Neuronal stem cell (in vitro differentiated cells): ENCODE results near the gene TMEM87B.

Experiments
- DNase-seq: peaks from one replicate; pipeline ENCODE4 v3.0.0-alpha.2; 2013; ENCODE audit warnings: low spot score
- H2AFZ ChIP-seq: one replicate; pipeline ENCODE4 v1.6.1; 2013; ENCODE audit warnings: mild to moderate bottlenecking, low read length, inconsistent platforms
- H2AK5ac ChIP-seq: 2 replicates; pipeline ENCODE4 v1.6.1; 2013; ENCODE audit warnings: low read depth, mild to moderate bottlenecking, inconsistent platforms, low read length, moderate library complexity, mixed read lengths
- H2BK120ac ChIP-seq: 2 replicates; pipeline ENCODE4 v1.6.1; 2013; ENCODE audit warnings: low read depth, mild to moderate bottlenecking, inconsistent platforms, low read length, moderate library complexity, mixed read lengths
- H2BK12ac ChIP-seq: one replicate; pipeline ENCODE4 v1.6.1; 2013; ENCODE audit warnings: low read length, inconsistent platforms
- H2BK15ac ChIP-seq: 2 replicates; pipeline ENCODE4 v1.6.1; 2013; ENCODE audit warnings: mild to moderate bottlenecking, low read length, inconsistent platforms, mixed read lengths
- H2BK5ac ChIP-seq: one replicate; pipeline ENCODE4 v1.6.1; 2013; ENCODE audit warnings: inconsistent platforms, mild to moderate bottlenecking, low read length, moderate library complexity
- H3K14ac ChIP-seq: one replicate; pipeline ENCODE4 v1.6.1; 2013; ENCODE audit warnings: low read length, inconsistent platforms
- H3K18ac ChIP-seq: 2 replicates; pipeline ENCODE4 v1.6.1; 2013; ENCODE audit warnings: low read length, inconsistent platforms
- H3K23ac ChIP-seq: 2 replicates; pipeline ENCODE4 v1.6.1; 2013; ENCODE audit warnings: low read depth, mild to moderate bottlenecking, mixed read lengths, low read length, inconsistent platforms; ENCODE audit not compliant: poor library complexity
- H3K27ac ChIP-seq: replicated peaks from 3 replicates; pipeline ENCODE4 v1.5.1; 2013; ENCODE audit warnings: low read length, inconsistent platforms
- H3K27me3 ChIP-seq, 3 experiments: 2 replicates each; pipeline ENCODE4 v1.6.1; 2013; ENCODE audit warnings: low read length in 3 of 3, mild to moderate bottlenecking in 2 of 3, inconsistent platforms in 1 of 3, low read depth in 1 of 3, mixed read lengths in 1 of 3, moderate library complexity in 1 of 3; ENCODE audit not compliant: control insufficient read depth in 3 of 3, insufficient read depth in 3 of 3
- H3K36me3 ChIP-seq, 2 donors: replicated peaks in 1 of 2; 2 replicates each; pipeline ENCODE4 v1.6.1; 2013; ENCODE audit warnings: low read length in 2 of 2; ENCODE audit not compliant: control insufficient read depth in 2 of 2, insufficient read depth in 2 of 2
- H3K4ac ChIP-seq: 2 replicates; pipeline ENCODE4 v1.6.1; 2013; ENCODE audit warnings: inconsistent platforms, mild to moderate bottlenecking, low read length, moderate library complexity
- H3K4me1 ChIP-seq, 2 donors: 1 replicate in 1 of 2; 2 replicates in 1 of 2; pipeline ENCODE4 v1.6.1; 2013; ENCODE audit warnings: low read length in 2 of 2, low read depth in 1 of 2; ENCODE audit not compliant: control insufficient read depth in 2 of 2, insufficient read depth in 1 of 2
- H3K4me2 ChIP-seq: one replicate; pipeline ENCODE4 v1.6.1; 2013; ENCODE audit warnings: mild to moderate bottlenecking, low read length, inconsistent platforms; ENCODE audit not compliant: insufficient read depth, poor library complexity, severe bottlenecking
- H3K4me3 ChIP-seq, 2 donors: 2 replicates each; pipeline ENCODE4 v1.5.1; 2013; ENCODE audit warnings: low read length in 2 of 2, mild to moderate bottlenecking in 2 of 2, inconsistent platforms in 1 of 2, moderate library complexity in 1 of 2
- H3K79me1 ChIP-seq: one replicate; pipeline ENCODE4 v1.6.1; 2013; ENCODE audit warnings: low read depth, mild to moderate bottlenecking, inconsistent platforms, low read length, moderate library complexity
- H3K9ac ChIP-seq: one replicate; pipeline ENCODE4 v1.6.1; 2013; ENCODE audit warnings: mild to moderate bottlenecking, low read depth, low read length, inconsistent platforms; ENCODE audit not compliant: poor library complexity
- H3K9me3 ChIP-seq, 2 donors: replicated peaks in 1 of 2; 2 replicates each; pipeline versions ENCODE3 to v1.6.1; 2013; ENCODE audit warnings: low read length in 2 of 2, mild to moderate bottlenecking in 2 of 2, inconsistent platforms in 1 of 2, low read depth in 1 of 2, mixed read lengths in 1 of 2, moderate library complexity in 1 of 2; ENCODE audit not compliant: control insufficient read depth in 2 of 2, insufficient read depth in 1 of 2
- H4K8ac ChIP-seq: one replicate; pipeline ENCODE4 v1.6.1; 2013; ENCODE audit warnings: low read depth, mild to moderate bottlenecking, inconsistent platforms, low read length, moderate library complexity
- H4K91ac ChIP-seq: one replicate; pipeline ENCODE4 v1.6.1; 2013; ENCODE audit warnings: low read length, low read depth, mild to moderate bottlenecking, inconsistent platforms; ENCODE audit not compliant: poor library complexity
- WGBS, 2 donors: extraction: QIAGEN DNeasy Blood & Tissue Kit; methylation state at CpG; one replicate each; pipeline ENCODE4 v1.1.7; 2013; ENCODE audit warnings: missing lambda C conversion rate in 2 of 2, mixed read lengths in 1 of 2; ENCODE audit not compliant: insufficient read length in 2 of 2, insufficient replicate concordance in 1 of 2; ENCODE audit errors: extremely low coverage in 2 of 2; 5-methylcytosine and 5-hydroxymethylcytosine counted together

TMEM87B gene

DNA sequence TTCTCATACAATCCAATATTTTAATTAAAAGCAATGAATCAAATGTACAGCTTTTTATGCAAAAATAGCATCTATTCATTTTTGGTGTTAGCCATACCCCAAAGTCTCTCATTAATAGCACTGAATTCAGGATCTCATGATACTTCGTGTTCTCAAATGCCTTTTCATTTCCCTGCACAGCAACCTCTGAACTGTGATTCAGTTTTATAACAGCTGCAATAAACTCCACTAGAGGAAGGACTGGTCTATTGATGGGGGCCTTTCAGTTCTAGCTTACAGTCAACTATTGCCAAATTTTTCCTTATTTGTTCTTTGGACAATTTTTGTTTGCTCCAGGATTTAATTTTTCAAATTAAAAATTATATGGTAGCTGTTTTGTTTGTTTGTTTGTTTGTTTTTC lies 4.8 kb upstream of the TMEM87B start:
- Histone ChIP-seq H3K23ac (no peak overlapping the region), H3K4ac (no peak overlapping the region), H3K27ac (no peak overlapping the region)

DNA sequence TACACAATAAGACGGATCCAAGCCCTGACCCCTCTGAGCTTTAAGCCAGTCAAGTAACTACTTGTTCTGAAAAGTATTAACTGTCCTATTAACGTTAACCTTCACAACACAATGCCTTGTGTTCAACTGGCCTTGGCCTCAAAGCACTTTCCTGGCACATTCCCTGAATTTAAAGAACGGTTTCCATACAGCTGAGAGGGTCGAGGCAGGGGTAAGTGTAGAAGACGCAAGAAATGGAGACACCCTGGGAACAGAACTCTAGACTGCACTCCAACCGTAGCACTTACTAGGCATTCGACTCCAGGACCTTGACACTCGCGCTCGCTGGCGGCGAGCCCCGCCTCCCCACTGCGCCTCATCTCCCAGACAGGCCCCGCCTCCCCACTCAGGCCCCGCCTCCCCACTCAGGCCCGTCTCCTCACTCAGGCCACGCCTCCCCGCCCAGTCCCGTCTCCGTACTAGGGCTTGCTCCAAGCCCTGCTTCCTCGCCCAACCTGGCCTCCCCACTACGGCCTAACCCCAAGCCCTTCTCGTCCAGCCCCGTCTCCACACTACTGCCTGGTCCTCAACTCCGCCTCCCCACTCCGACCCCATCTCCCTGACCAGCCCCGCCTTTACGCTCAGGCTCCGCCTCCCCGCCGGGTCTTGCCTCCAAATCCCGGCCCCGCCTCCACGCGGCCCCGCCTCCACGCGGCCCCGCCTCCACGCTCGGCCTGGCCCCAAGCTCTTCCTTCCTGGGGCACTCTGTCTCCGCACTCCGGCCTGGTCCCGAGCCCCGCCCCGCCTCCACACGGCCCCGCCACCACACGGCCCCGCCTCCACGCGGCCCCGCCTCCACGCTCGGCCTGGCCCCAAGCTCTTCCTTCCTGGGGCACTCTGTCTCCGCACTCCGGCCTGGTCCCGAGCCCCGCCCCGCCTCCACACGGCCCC lies 887 bp upstream of the TMEM87B start:
- no peak overlapping the region for H2BK120ac ChIP-seq
- H3K9me3 ChIP-seq, result no peaks in the 10 kb centered on the region
- H3K4me3 ChIP-seq, result peak overlapping the region; percentile 73 to 90
- no peak overlapping the region for H2BK5ac ChIP-seq
- peak overlapping the region; percentile 95 for H3K9ac ChIP-seq
- H2AK5ac ChIP-seq, result no peak overlapping the region
- no peak overlapping the region for H3K4ac ChIP-seq
- H3K79me1 ChIP-seq, result no peaks in the 10 kb centered on the region
- peaks cover 0 to 5% of the 10 kb centered on the region in 2 donors for H3K36me3 ChIP-seq
- peak overlapping the region; percentile 99 for H3K18ac ChIP-seq
- H3K27ac ChIP-seq, result peak overlapping the region; percentile 99
- H3K4me1 ChIP-seq, result peaks cover 5 to 9% of the 10 kb centered on the region in 2 donors
- H4K8ac ChIP-seq, result no peak overlapping the region
- H3K23ac ChIP-seq, result no peak overlapping the region
- no peak overlapping the region for H2BK15ac ChIP-seq
- WGBS, 2 donors, result no CpG with 5 or more reads among the region's 62 CpGs
- H2BK12ac ChIP-seq, result no peak overlapping the region
- H4K91ac ChIP-seq, result no peak overlapping the region
- H2AFZ ChIP-seq, result peak overlapping the region; percentile 84
- no peak overlapping the region for H3K14ac ChIP-seq
- H3K4me2 ChIP-seq, result peak overlapping the region; percentile 59
- H3K27me3 ChIP-seq, result no peaks in the 10 kb centered on the region
- DNase-seq, result peak; percentile 97

More for the DNA sequence above, 4.8 kb upstream of the TMEM87B start:
- H2BK15ac ChIP-seq, result no peak overlapping the region
- WGBS, 2 donors, result no CpG with 5 or more reads among the region's 1 CpG
- H2BK5ac ChIP-seq, result no peak overlapping the region
- H2AFZ ChIP-seq, result no peak overlapping the region
- H3K79me1 ChIP-seq, result no peaks in the 10 kb centered on the region
- H3K4me3 ChIP-seq, result no peak overlapping the region
- H4K91ac ChIP-seq, result no peak overlapping the region
- H2BK120ac ChIP-seq, result no peak overlapping the region
- H2BK12ac ChIP-seq, result no peak overlapping the region
- DNase-seq, result no peak
- H3K14ac ChIP-seq, result no peak overlapping the region
- H3K4me1 ChIP-seq, result peaks cover 7 to 8% of the 10 kb centered on the region in 2 donors
- H3K18ac ChIP-seq, result no peak overlapping the region
- no peak overlapping the region for H3K4me2 ChIP-seq
- no peaks in the 10 kb centered on the region for H3K36me3 ChIP-seq
- H3K27me3 ChIP-seq, result no peaks in the 10 kb centered on the region
- H3K9ac ChIP-seq, result no peak overlapping the region
- H3K9me3 ChIP-seq, result peaks cover 0 to 6% of the 10 kb centered on the region in 2 donors
- no peak overlapping the region for H4K8ac ChIP-seq
- no peak overlapping the region for H2AK5ac ChIP-seq

DNA sequence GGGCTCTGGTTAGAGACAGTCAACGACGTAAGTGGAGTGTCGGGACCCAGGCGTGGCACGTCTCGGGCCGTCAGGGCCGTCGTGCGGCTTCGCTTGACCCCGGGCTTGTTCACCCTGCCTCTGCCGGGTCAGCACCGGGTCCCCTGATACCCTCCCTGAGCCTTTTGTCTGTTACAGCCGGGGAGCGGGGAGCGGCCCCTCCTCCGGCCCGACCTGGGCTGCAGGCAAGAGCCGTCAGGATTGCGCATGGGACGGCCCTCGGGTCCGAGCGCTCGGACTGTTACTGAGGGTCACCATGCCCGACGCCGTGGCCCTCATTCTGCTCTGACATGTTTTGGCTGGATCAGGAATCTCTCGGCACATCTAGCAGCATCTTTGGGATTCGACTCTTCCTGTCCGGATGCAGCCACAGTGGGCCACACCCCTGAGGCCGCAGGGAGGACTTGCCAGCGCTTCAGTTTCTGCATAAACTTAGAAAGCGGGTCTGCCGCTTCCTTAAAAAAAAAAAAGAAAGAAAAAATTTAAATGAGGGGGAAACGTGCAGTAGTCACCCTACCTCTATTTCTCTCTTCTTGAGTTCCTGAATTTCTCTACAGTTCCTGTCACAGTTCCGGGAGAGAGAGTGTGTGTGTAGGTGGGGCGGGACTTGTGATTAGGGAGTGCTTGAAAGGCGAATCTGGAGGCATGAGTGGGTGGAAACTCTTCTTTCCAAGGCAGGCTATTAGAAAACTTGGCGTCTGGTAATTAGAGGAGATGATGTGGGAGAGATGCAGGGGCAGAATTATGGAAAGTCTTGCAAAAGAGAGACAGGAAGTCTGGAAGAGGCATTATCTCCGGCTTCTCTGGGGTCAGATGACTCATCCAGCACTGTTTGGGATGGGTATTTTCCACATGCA lies 909 bp downstream of the TMEM87B start:
- peaks cover 0 to 7% of the 10 kb centered on the region in 2 donors for H3K36me3 ChIP-seq
- no peak overlapping the region for H4K8ac ChIP-seq
- no peaks in the 10 kb centered on the region for H3K9me3 ChIP-seq
- no CpG with 5 or more reads among the region's 42 CpGs for WGBS, 2 donors
- H3K79me1 ChIP-seq, result no peaks in the 10 kb centered on the region
- DNase-seq, result peak; percentile 41
- peak overlapping the region; percentile 97 for H3K18ac ChIP-seq
- peak overlapping the region; percentile 49 for H2AK5ac ChIP-seq
- H3K4me3 ChIP-seq, result peak overlapping the region; percentile 76 to 86
- H2BK120ac ChIP-seq, result peak overlapping the region; percentile 37
- peak overlapping the region; percentile 81 for H3K27ac ChIP-seq
- H3K4ac ChIP-seq, result no peak overlapping the region
- H4K91ac ChIP-seq, result no peak overlapping the region
- H2AFZ ChIP-seq, result peak overlapping the region; percentile 90
- peaks cover 5 to 9% of the 10 kb centered on the region in 2 donors for H3K4me1 ChIP-seq
- peak overlapping the region; percentile 96 for H3K9ac ChIP-seq
- peak overlapping the region; percentile 94 for H3K23ac ChIP-seq
- no peaks in the 10 kb centered on the region for H3K27me3 ChIP-seq
- H2BK15ac ChIP-seq, result no peak overlapping the region
- H2BK5ac ChIP-seq, result peak overlapping the region; percentile 72
- H3K4me2 ChIP-seq, result peak overlapping the region; percentile 85
- no peak overlapping the region for H3K14ac ChIP-seq
- no peak overlapping the region for H2BK12ac ChIP-seq
